Breast epithelium (tissue), 3 donors: ENCODE data around the gene ZNF516.

Experiments used
- CTCF ChIP-seq, 3 donors: fragments of 450-650 bp; IDR thresholded peaks; one replicate each; pipeline ENCODE4 v1.5.1; 2016 to 2017; ENCODE audit warnings: antibody characterized with exemption in 3 of 3, mild to moderate bottlenecking in 3 of 3, moderate library complexity in 3 of 3
- POLR2A ChIP-seq: fragments of 450-650 bp; IDR thresholded peaks from one replicate; pipeline ENCODE4 v1.6.1; 2016; ENCODE audit warnings: antibody characterized with exemption, mild to moderate bottlenecking, moderate library complexity
- POLR2AphosphoS5 ChIP-seq, 3 donors: sonication (generic); formaldehyde crosslinking; IDR thresholded peaks; one replicate each; pipeline ENCODE4 v1.6.1; 2017; ENCODE audit warnings: antibody characterized with exemption in 3 of 3

GRCh38 chr18:76398295-76398694, 96.7 kb downstream of the ZNF516 start:
- TF ChIP-seq CTCF (IDR thresholded peaks at IDR 0.05) (no peak), POLR2A (no peak), POLR2AphosphoS5 (IDR thresholded peaks at IDR 0.05) (no peak)
